SK-N-MC (cell line): ENCODE data around the gene ABCD3.
"Not testable (repeated sequence)": the region's sequence is repeated elsewhere in the genome, so short reads cannot be mapped to it uniquely, and the experiment has no call there.

Source experiments
- EZH2 ChIP-seq: fragments of 200-600 bp; sonication (generic); IDR thresholded peaks from one replicate; pipeline ENCODE4 v1.6.1; 2017; ENCODE audit warnings: antibody characterized with exemption
- FOXP2 ChIP-seq: optimal IDR thresholded peaks from 2 replicates; pipeline ENCODE3; 2011; ENCODE audit warnings: mild to moderate bottlenecking, moderate library complexity; ENCODE audit not compliant: insufficient read depth; ENCODE audit errors: extremely low read length, control extremely low read depth
- POLR2AphosphoS5 ChIP-seq: IDR thresholded peaks from 2 replicates; pipeline ENCODE4 v1.6.1; 2012; ENCODE audit warnings: mild to moderate bottlenecking, low read depth, low read length, borderline replicate concordance

DNA sequence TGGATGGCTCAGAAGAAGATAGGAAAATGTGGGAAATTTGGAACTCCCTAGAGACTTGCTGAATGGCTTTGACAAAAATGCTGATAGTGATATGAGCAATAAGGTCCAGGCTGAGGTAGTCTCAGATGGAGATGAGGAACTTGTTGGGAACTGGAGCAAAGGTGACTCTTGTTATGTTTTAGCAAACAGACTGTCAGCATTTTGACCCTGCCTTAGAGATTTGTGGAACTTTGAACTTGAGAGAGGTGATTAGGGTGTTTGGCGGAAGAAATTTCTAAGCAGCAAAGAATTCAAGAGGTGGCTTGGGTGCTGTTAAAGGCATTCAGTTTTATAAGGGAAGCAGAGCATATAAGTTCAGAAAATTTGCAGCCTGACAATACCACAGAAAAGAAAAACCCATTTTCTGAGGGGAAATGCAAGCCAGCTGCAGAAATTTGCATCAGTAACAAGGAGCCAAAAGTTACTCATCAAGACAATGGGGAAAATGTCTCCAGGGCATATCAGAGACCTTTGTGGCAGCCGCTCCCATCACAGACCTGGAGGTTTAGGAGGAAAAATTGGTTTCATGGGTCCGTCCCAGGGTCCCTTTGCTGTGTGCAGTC lies 10.8 kb downstream of the ABCD3 start:
- not testable (repeated sequence) for TF ChIP-seq EZH2, POLR2AphosphoS5, FOXP2
